H1 (cell line): Measurements from ENCODE around the gene CFAP157. TPM values are rescaled to one million over a fixed set of nuclear protein-coding genes. Genes with fewer than 3 reads are reported as not detected.
A peak's percentile ranks its signal among the peaks of the same experiment; 100 is the strongest.

ENCODE experiments used
- CTCF ChIA-PET: fragments of 300-600 bp; sonication (Branson Sonifier 250); formaldehyde crosslinking; loops from one replicate; lab custom pipeline; 2021; ENCODE audit not compliant: partially characterized antibody; lab: Charles Lee
- POLR2A ChIA-PET: fragments of 300-600 bp; sonication (Branson Sonifier 250); formaldehyde crosslinking; loops from one replicate; lab custom pipeline; 2021; ENCODE audit warnings: inconsistent platforms; ENCODE audit not compliant: partially characterized antibody; lab: Charles Lee
- DNase-seq, 2 experiments: peaks; one replicate each; pipeline versions ENCODE4 v3.0.0 to v3.0.0-alpha.2; 2010 to 2022; ENCODE audit warnings: low spot score in 2 of 2, low read depth in 1 of 2, mixed read lengths in 1 of 2
- FAIRE-seq: peaks from 2 replicates; lab custom pipeline; 2011; peaks lifted over from hg19 to GRCh38; lab: Jason Lieb, UNC
- H2AFZ ChIP-seq: 2 replicates; pipeline ENCODE4 v1.8.1; 2012; ENCODE audit warnings: low read length, inconsistent platforms
- H2AK5ac ChIP-seq: 2 replicates; pipeline ENCODE4 v1.6.1; 2013; ENCODE audit warnings: low read depth, low read length
- H2BK120ac ChIP-seq: replicated peaks from 2 replicates; pipeline ENCODE3; 2013; ENCODE audit warnings: low read depth, low read length, inconsistent platforms
- H2BK12ac ChIP-seq: 2 replicates; pipeline ENCODE4 v1.6.1; 2013; ENCODE audit warnings: low read depth, low read length
- H2BK15ac ChIP-seq: 2 replicates; pipeline ENCODE4 v1.6.1; 2013; ENCODE audit warnings: low read length
- H2BK20ac ChIP-seq: 2 replicates; pipeline ENCODE4 v1.6.1; 2013; ENCODE audit warnings: low read length
- H2BK5ac ChIP-seq: 2 replicates; pipeline ENCODE4 v1.6.1; 2013; ENCODE audit warnings: low read depth, low read length
- H3K14ac ChIP-seq: 2 replicates; pipeline ENCODE4 v1.6.1; 2013; ENCODE audit warnings: inconsistent platforms; ENCODE audit not compliant: insufficient read length
- H3K18ac ChIP-seq: 2 replicates; pipeline ENCODE4 v1.6.1; 2013; ENCODE audit warnings: low read length; ENCODE audit errors: extremely low read depth
- H3K23ac ChIP-seq: 2 replicates; pipeline ENCODE4 v1.6.1; 2013; ENCODE audit warnings: inconsistent platforms; ENCODE audit not compliant: insufficient read length
- H3K23me2 ChIP-seq: 2 replicates; pipeline ENCODE4 v1.6.1; 2013; ENCODE audit warnings: low read depth, low read length
- H3K27ac ChIP-seq: 2 replicates; pipeline ENCODE4 v1.6.1; 2011; ENCODE audit warnings: low read depth, low read length, inconsistent platforms
- H3K27me3 ChIP-seq, 4 experiments: replicated peaks in 1 of 4; 1 replicate in 1 of 4; 2 replicates in 3 of 4; pipeline versions ENCODE4 v1.6.1 to v1.8.1; 2011 to 2013; ENCODE audit warnings: low read length in 3 of 4, mild to moderate bottlenecking in 3 of 4, inconsistent platforms in 2 of 4, mixed read lengths in 2 of 4, moderate library complexity in 1 of 4; ENCODE audit not compliant: control insufficient read depth in 3 of 4, insufficient read depth in 3 of 4; ENCODE audit errors: extremely low read depth in 1 of 4
- H3K36me3 ChIP-seq, 4 experiments: 2 replicates each; pipeline versions ENCODE4 v1.6.1 to v1.8.1; 2011 to 2013; ENCODE audit warnings: mild to moderate bottlenecking in 4 of 4, low read length in 3 of 4, moderate library complexity in 2 of 4, control low read depth in 1 of 4, inconsistent platforms in 1 of 4; ENCODE audit not compliant: insufficient read depth in 4 of 4, control insufficient read depth in 2 of 4
- H3K4ac ChIP-seq: replicated peaks from 2 replicates; pipeline ENCODE3; 2013; ENCODE audit warnings: low read length, low read depth, mixed read lengths, inconsistent platforms; ENCODE audit not compliant: insufficient read length
- H3K4me1 ChIP-seq, 4 experiments: replicated peaks in 1 of 4; 1 replicate in 1 of 4; 2 replicates in 3 of 4; pipeline versions ENCODE4 v1.6.1 to v1.8.1; 2011 to 2013; ENCODE audit warnings: low read length in 3 of 4, inconsistent platforms in 2 of 4, mixed read lengths in 1 of 4; ENCODE audit not compliant: insufficient read depth in 4 of 4, control insufficient read depth in 3 of 4
- H3K4me2 ChIP-seq, 2 experiments: 2 replicates each; pipeline versions ENCODE4 v1.6.1 to v1.8.1; 2011 to 2013; ENCODE audit warnings: low read depth in 2 of 2, low read length in 2 of 2, control low read depth in 1 of 2, inconsistent platforms in 1 of 2, mild to moderate bottlenecking in 1 of 2; ENCODE audit not compliant: insufficient read depth in 1 of 2
- H3K4me3 ChIP-seq, 4 experiments: fragments of 200-600, 300-600 bp in 1 of 4; sonication (generic), shearing (Covaris generic), sonication (Bioruptor Twin) in 1 of 4; 2 replicates each; pipeline versions ENCODE4 v1.5.1 to v1.8.1; 2011 to 2016; ENCODE audit warnings: low read length in 4 of 4, low read depth in 3 of 4, control low read depth in 2 of 4, inconsistent platforms in 2 of 4, mild to moderate bottlenecking in 2 of 4, mixed read lengths in 1 of 4, moderate library complexity in 1 of 4; ENCODE audit not compliant: insufficient read depth in 2 of 4; ENCODE audit errors: extremely low read depth in 1 of 4
- H3K56ac ChIP-seq: replicated peaks from 2 replicates; pipeline ENCODE3; 2013; ENCODE audit warnings: low read depth, mild to moderate bottlenecking, mixed read lengths, low read length, inconsistent platforms; ENCODE audit not compliant: insufficient read length
- H3K79me1 ChIP-seq: 2 replicates; pipeline ENCODE4 v1.6.1; 2013; ENCODE audit warnings: low read depth, low read length, control low read depth
- H3K79me2 ChIP-seq, 2 experiments: 2 replicates each; pipeline versions ENCODE4 v1.6.1 to v1.8.1; 2012 to 2013; ENCODE audit warnings: low read length in 2 of 2, mild to moderate bottlenecking in 2 of 2, inconsistent platforms in 1 of 2; ENCODE audit not compliant: insufficient read depth in 2 of 2, control insufficient read depth in 1 of 2
- H3K9ac ChIP-seq, 4 experiments: replicated peaks in 1 of 4; 1 replicate in 1 of 4; 2 replicates in 3 of 4; pipeline versions ENCODE4 v1.6.1 to v1.8.1; 2011 to 2013; ENCODE audit warnings: low read depth in 3 of 4, low read length in 3 of 4, control low read depth in 2 of 4, mild to moderate bottlenecking in 2 of 4, moderate library complexity in 2 of 4, inconsistent platforms in 1 of 4; ENCODE audit errors: extremely low read depth in 1 of 4
- H3K9me3 ChIP-seq, 2 experiments: 2 replicates each; pipeline versions ENCODE4 v1.6.1 to v1.8.1; 2012 to 2013; ENCODE audit warnings: mild to moderate bottlenecking in 2 of 2, moderate library complexity in 2 of 2, control low read depth in 1 of 2, inconsistent platforms in 1 of 2, low read depth in 1 of 2, low read length in 1 of 2, mixed read lengths in 1 of 2; ENCODE audit not compliant: insufficient read depth in 2 of 2
- H4K20me1 ChIP-seq, 2 experiments: replicated peaks in 1 of 2; 2 replicates each; pipeline versions ENCODE3 to v1.8.1; 2011 to 2013; ENCODE audit warnings: inconsistent platforms in 2 of 2, low read length in 2 of 2, mild to moderate bottlenecking in 1 of 2; ENCODE audit not compliant: insufficient read depth in 2 of 2, control insufficient read depth in 1 of 2
- H4K5ac ChIP-seq: 2 replicates; pipeline ENCODE4 v1.6.1; 2013; ENCODE audit warnings: low read length, low read depth, mixed read lengths, inconsistent platforms; ENCODE audit not compliant: insufficient read length
- H4K8ac ChIP-seq: 2 replicates; pipeline ENCODE4 v1.8.0; 2013; ENCODE audit warnings: mild to moderate bottlenecking, moderate library complexity, low read length, inconsistent platforms; ENCODE audit not compliant: insufficient read depth; ENCODE audit errors: extremely low read depth
- H4K91ac ChIP-seq: replicated peaks from 2 replicates; pipeline ENCODE3; 2013; ENCODE audit warnings: low read length, mixed read lengths, inconsistent platforms; ENCODE audit not compliant: insufficient read length
- CBX8 ChIP-seq: fragments of 300-800, 300-1000 bp; sonication (generic); IDR thresholded peaks from 2 replicates; pipeline ENCODE4 v1.7.1; 2016; ENCODE audit warnings: low read depth, low read length, borderline replicate concordance
- CHD1 ChIP-seq: IDR thresholded peaks from 2 replicates; pipeline ENCODE4 v1.6.1; 2012; ENCODE audit warnings: low read depth, low read length, improper control_type of control experiment
- CTCF ChIP-seq, 3 experiments: IDR thresholded peaks; 1 replicate in 2 of 3; 2 replicates in 1 of 3; pipeline versions ENCODE4 v1.5.1 to v1.6.1; 2011; ENCODE audit warnings: low read length in 3 of 3, mild to moderate bottlenecking in 3 of 3, inconsistent platforms in 2 of 3, low read depth in 1 of 3, moderate library complexity in 1 of 3; ENCODE audit not compliant: insufficient read depth in 1 of 3; ENCODE audit errors: control extremely low read depth in 1 of 3
- EP300 ChIP-seq, 2 experiments: IDR thresholded peaks; 1 replicate in 1 of 2; 2 replicates in 1 of 2; pipeline ENCODE4 v1.6.1; 2011 to 2012; ENCODE audit warnings: low read depth in 2 of 2, low read length in 2 of 2, mild to moderate bottlenecking in 2 of 2, borderline replicate concordance in 1 of 2, inconsistent platforms in 1 of 2, moderate library complexity in 1 of 2
- RBBP5 ChIP-seq: IDR thresholded peaks from 2 replicates; pipeline ENCODE4 v1.7.1; 2012; ENCODE audit warnings: low read depth, mild to moderate bottlenecking, inconsistent platforms, low read length, moderate library complexity, borderline replicate concordance
- SP2 ChIP-seq: IDR thresholded peaks from 2 replicates; pipeline ENCODE4 v1.6.1; 2012; ENCODE audit warnings: mild to moderate bottlenecking, low read length, inconsistent platforms
- USF2 ChIP-seq: IDR thresholded peaks from 2 replicates; pipeline ENCODE4 v1.6.1; 2011; ENCODE audit warnings: low read length, improper control_type of control experiment
- WGBS, 2 experiments: shearing (Covaris generic) in 1 of 2; methylation state at CpG; one replicate each; pipeline versions ENCODE4 v1.1.6 to v1.1.7; 2013 to 2015; ENCODE audit warnings: low lambda C conversion rate in 2 of 2, mixed read lengths in 2 of 2, inconsistent platforms in 1 of 2, low coverage in 1 of 2, missing lambda C conversion rate in 1 of 2; ENCODE audit not compliant: insufficient replicate concordance in 2 of 2, insufficient coverage in 1 of 2, insufficient read length in 1 of 2; ENCODE audit errors: extremely low coverage in 1 of 2, missing lambda C conversion rate in 1 of 2; 5-methylcytosine and 5-hydroxymethylcytosine counted together
- polyA plus RNA-seq, 7 experiments: library from polyadenylated mRNA; depleted of rRNA in 3 of 7; stranded (reverse) in 5 of 7; unstranded in 2 of 7; fragments of >200 nt in 5 of 7; fragments of 200-250 nt in 2 of 7; gene quantifications; 1 replicate in 5 of 7; 2 replicates in 1 of 7; 4 replicates in 1 of 7; pipeline versions ENCODE4 v1.2.1 to v1.2.3, GENCODE V29; 2011 to 2013; ENCODE audit warnings: missing spikeins in 2 of 7, mixed read lengths in 2 of 7
- total RNA-seq: library from RNA; stranded (reverse); fragmentation: NEBNext Ultra II Directional; extraction: Animal tissue kit (Norgen Biotek cat#: 25700); gene quantifications from 2 replicates; pipeline ENCODE4 v1.2.1, GENCODE V29; 2021

The CFAP157 gene
- total and polyA plus RNA-seq, 2 of the 8 experiments (the other 6 are each of a cell fraction or from before 2014, with no cell fraction given): not detected

GRCh38 chr9:127746959-127747569 is 40.3 kb downstream of the CFAP157 start:
- no peak overlapping the region for H2BK120ac ChIP-seq
- H3K9ac ChIP-seq: no peak overlapping the region
- H3K23ac ChIP-seq: no peak overlapping the region
- no peak overlapping the region for H3K27ac ChIP-seq
- no peak overlapping the region for H3K4me2 ChIP-seq
- peaks cover 0 to under 1% (median under 1%) of the 10 kb centered on the region in 4 experiments; a peak in 1 of 7 replicates for H3K27me3 ChIP-seq
- H3K79me2 ChIP-seq: no peaks in the 10 kb centered on the region
- H3K14ac ChIP-seq: no peak overlapping the region
- H2BK15ac ChIP-seq: no peak overlapping the region
- no peak overlapping the region for H3K56ac ChIP-seq
- TF ChIP-seq CHD1 (no peak), SP2 (no peak), CTCF (IDR thresholded peaks at IDR 0.05; ENCODE audit: control extremely low read depth in 1 of 3, insufficient read depth in 1 of 3, low read depth in 1 of 3, low read length in 3 of 3) (peak in 2 of 3 experiments; percentile 17 to 24; a peak in 3 of 4 replicates), USF2 (no peak), EP300 (IDR thresholded peaks at IDR 0.05; ENCODE audit: borderline replicate concordance in 1 of 2, low read depth in 2 of 2, low read length in 2 of 2) (no peak), CBX8 (no peak), RBBP5 (no peak)
- H3K9me3 ChIP-seq: no peaks in the 10 kb centered on the region
- no peak overlapping the region for H3K4ac ChIP-seq
- no peak overlapping the region for H4K5ac ChIP-seq
- no peak overlapping the region for H2AFZ ChIP-seq
- no peak for FAIRE-seq
- no peaks in the 10 kb centered on the region; a peak in 2 of 8 replicates for H3K36me3 ChIP-seq
- H3K18ac ChIP-seq: no peak overlapping the region
- DNase-seq: no peak
- H4K91ac ChIP-seq: no peak overlapping the region
- H4K20me1 ChIP-seq: peaks cover 3 to 9% of the 10 kb centered on the region in 2 experiments
- H2BK5ac ChIP-seq: no peak overlapping the region
- no peak overlapping the region for H2BK12ac ChIP-seq
- H3K79me1 ChIP-seq: no peaks in the 10 kb centered on the region
- H3K4me1 ChIP-seq: no peaks in the 10 kb centered on the region; a peak in 2 of 7 replicates
- ChIA-PET CTCF (interaction anchor here (0.6 to 3.3 kb wide), 6 partner anchors 16 to 81 kb away, joined by 3 to 8 read pairs (median 4); no protein-coding TSS in a partner anchor), POLR2A (interaction anchor here (1.0 to 1.3 kb wide), 3 partner anchors 37 to 46 kb away, joined by 3 to 4 read pairs (median 4); partner anchors contain the start of gene CDK9)
- H2BK20ac ChIP-seq: no peak overlapping the region
- peaks cover 4% of the 10 kb centered on the region; the same call in 1 of the 2 replicates for H3K23me2 ChIP-seq
- WGBS, 2 experiments: 82% methylated on average over 15 of the region's 15 CpGs; no CpG with 5 or more reads in 1 of the 2 experiments
- H3K4me3 ChIP-seq: no peak overlapping the region
- H4K8ac ChIP-seq: no peak overlapping the region
- no peak overlapping the region for H2AK5ac ChIP-seq
